ENCODE results near the gene MELK. TPM values are rescaled to one million over a fixed set of nuclear protein-coding genes. Genes with fewer than 3 reads are reported as not detected.

Gene MELK
- total RNA-seq, 2 experiments from 2014 or later: 47.9 to 58.7 TPM

- Histone ChIP-seq H3K4me1 (ENCODE audit: insufficient read depth, low read length, poor library complexity, severe bottlenecking) (no peaks in the 10 kb centered on the region), H4K20me1 (ENCODE audit: insufficient read depth, low read length) (no peaks in the 10 kb centered on the region), H3K36me3 (ENCODE audit: insufficient read depth, low read length) (no peaks in the 10 kb centered on the region), H2AFZ (ENCODE audit: low read length) (no peak overlapping the region), H3K4me2 (ENCODE audit: low read length) (no peak overlapping the region), H3K9me3 (ENCODE audit: low read length) (no peaks in the 10 kb centered on the region), H3K9me2 (ENCODE audit: insufficient read depth, low read length) (no peaks in the 10 kb centered on the region), H3K4me3 (ENCODE audit: low read depth, low read length, poor library complexity, severe bottlenecking) (no peak overlapping the region), H3K27ac (ENCODE audit: low read depth, low read length, poor library complexity, severe bottlenecking) (no peak overlapping the region), H3K79me2 (ENCODE audit: insufficient read depth, low read depth, low read length) (no peaks in the 10 kb centered on the region)
- DNase-seq (ENCODE audit: low spot score): no peak
- BruUV-seq (replicated peaks): no TSS peak
- ChIA-PET POLR2A (interaction anchor here (1.2 kb wide), 1 partner anchor 77 kb away, joined by 3 read pairs; no protein-coding TSS in a partner anchor), CTCF (ENCODE audit: unreplicated experiment) (interaction anchor here (0.6 kb wide), 1 partner anchor 110 kb away, joined by 3 read pairs; no protein-coding TSS in a partner anchor)
- TF ChIP-seq CTCF (conservative IDR thresholded peaks at IDR 0.05; ENCODE audit: low read length) (no peak), EZH2phosphoT487 (IDR thresholded peaks at IDR 0.05; ENCODE audit: borderline replicate concordance, low read depth, low read length) (no peak)
- intact Hi-C loops (cut with micrococcal nuclease; ENCODE audit: unreplicated experiment): loop anchor here (5.0 kb wide), 1 partner anchor 35 kb away; no protein-coding TSS in a partner anchor
Observed at GRCh38 chr9:36547598-36547997, 25.1 kb upstream of the MELK start.

GRCh38 chr9:36548454-36548853 is 24.2 kb upstream of the MELK start:
- no peak overlapping the region for H3K4me3 ChIP-seq (ENCODE audit: low read depth, low read length, poor library complexity, severe bottlenecking)
- POLR2A ChIA-PET: interaction anchor here (1.2 kb wide), 1 partner anchor 78 kb away, joined by 3 read pairs; no protein-coding TSS in a partner anchor

More at GRCh38 chr9:36548454-36548853, 24.2 kb upstream of the MELK start:
- no peaks in the 10 kb centered on the region for H3K79me2 ChIP-seq (ENCODE audit: insufficient read depth, low read depth, low read length)
- DNase-seq (ENCODE audit: low spot score): no peak
- no peaks in the 10 kb centered on the region for H3K4me1 ChIP-seq (ENCODE audit: insufficient read depth, low read length, poor library complexity, severe bottlenecking)
- intact Hi-C loops (cut with micrococcal nuclease; ENCODE audit: unreplicated experiment): loop anchor here (5.0 kb wide), 1 partner anchor 36 kb away; no protein-coding TSS in a partner anchor
- no peak overlapping the region for H2AFZ ChIP-seq (ENCODE audit: low read length)
- H3K27ac ChIP-seq (ENCODE audit: low read depth, low read length, poor library complexity, severe bottlenecking): no peak overlapping the region
- H3K36me3 ChIP-seq (ENCODE audit: insufficient read depth, low read length): no peaks in the 10 kb centered on the region
- H3K4me2 ChIP-seq (ENCODE audit: low read length): no peak overlapping the region
- no peaks in the 10 kb centered on the region for H4K20me1 ChIP-seq (ENCODE audit: insufficient read depth, low read length)
- no peak for TF ChIP-seq EZH2phosphoT487 (IDR thresholded peaks at IDR 0.05; ENCODE audit: borderline replicate concordance, low read depth, low read length)
- no peak for TF ChIP-seq CTCF (conservative IDR thresholded peaks at IDR 0.05; ENCODE audit: low read length)
- H3K9me3 ChIP-seq (ENCODE audit: low read length): no peaks in the 10 kb centered on the region
- no TSS peak for BruUV-seq (replicated peaks)
- H3K9me2 ChIP-seq (ENCODE audit: insufficient read depth, low read length): no peaks in the 10 kb centered on the region
- CTCF ChIA-PET (ENCODE audit: unreplicated experiment): no interaction called here

Measured in OCI-LY7 (cell line).